GM18511 (cell line): ENCODE results near the gene TAL1.

Experiments
- ATAC-seq: cut with Tn5 transposase; IDR thresholded peaks from one replicate; pipeline ENCODE4 v1.9.1; 2021; ENCODE audit warnings: mild to moderate bottlenecking, moderate library complexity; ENCODE audit not compliant: unreplicated experiment

TAL1 gene

DNA sequence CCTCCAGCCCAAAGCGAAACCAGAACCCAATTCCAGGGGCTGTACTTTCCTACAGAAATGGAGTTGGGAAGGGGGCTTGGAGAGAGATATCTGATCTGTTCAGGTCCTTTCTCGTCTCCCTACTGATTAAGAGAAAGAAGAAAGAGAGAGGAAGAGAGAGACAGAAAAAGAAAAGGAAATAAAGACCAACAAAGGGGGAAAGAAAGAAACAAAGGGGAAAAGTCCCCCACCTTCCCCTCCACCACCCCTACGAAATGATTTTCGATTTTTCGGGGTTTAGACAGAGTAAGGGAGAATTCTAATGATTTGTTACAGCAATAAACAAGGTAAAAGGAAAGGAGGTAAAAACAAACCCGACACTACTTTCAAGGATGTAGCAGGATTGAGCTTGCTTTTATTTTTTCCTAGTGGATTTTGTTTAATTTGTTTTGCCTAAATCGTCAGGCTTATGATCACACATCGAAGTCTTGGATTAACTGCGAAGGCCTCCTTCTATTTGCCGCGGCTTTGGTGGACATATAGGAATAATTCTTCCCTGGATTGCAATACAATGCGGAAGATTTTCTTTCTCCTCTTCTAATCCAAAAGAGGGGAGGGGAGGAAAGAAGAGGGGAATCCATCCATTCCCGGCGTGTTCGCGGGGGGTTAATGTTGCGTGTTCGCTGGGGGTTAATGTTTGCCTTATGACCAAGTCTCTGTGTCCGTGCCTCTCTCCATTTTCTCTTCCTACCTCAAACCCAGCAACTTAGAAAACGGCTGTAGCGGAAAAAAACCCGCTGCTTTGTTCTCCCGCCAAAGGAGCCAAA, 1.9 kb downstream of the TAL1 start:
- ATAC-seq, result no peak

DNA sequence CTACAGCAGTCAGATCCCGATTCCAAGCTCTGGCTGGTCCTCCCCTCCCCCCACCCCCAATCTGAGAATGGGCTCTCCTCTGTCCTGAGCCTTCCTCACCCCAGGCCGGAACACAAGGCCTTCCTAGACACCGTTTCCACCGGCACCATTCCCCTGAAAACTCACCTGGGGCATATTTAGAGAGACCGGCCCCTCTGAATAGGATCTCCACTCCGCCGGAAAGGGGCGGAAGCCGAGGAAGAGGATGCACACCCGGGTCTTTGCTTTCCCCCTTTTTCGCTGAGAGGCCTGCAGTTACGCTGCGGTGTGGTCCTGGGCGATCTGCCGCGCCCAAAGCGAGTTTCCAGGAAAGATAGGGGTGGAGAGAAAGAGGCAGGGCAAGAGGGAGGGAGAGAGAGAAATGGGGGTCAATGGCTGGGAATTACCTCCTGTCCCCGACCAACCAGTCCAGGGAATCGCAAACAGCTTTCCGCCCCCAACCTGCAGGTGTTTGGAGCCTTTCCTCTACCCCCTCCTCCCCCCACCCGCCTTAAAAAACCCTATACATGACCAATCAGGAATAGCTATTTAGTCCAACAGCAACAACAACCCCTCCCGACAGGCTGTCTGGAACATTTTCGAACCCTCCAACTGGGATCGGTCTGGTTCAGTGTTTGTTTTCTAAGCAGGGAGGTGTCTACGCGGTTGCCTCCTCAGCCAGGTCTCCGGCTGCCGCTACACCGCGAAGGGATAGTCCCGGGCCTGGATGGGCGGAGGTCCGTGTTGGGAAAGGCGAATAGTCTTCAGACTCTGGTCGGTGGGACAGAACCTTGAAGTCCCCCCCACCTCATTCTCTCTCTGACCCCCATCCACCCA, 2.8 kb downstream of the TAL1 start:
- ATAC-seq, result no peak

DNA sequence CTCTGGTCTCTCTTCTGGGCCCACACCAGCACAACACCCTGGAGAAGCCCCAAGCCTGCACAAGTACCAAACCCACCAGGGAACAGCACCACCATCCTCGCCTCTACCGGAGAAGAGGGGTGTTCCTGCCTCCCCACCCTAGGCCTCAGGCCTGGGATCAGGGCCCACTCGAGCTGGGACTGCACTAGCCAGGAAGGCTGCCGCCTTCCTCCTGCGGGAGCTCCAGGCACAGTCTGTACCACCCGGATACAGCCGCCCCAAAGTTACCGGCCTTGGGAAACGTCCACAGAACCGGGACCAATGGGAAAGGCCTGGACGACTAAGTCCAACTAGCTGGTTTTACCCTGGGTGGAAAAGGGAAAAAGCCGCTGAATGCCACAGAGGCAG, 3.4 kb downstream of the TAL1 start:
- no peak for ATAC-seq

DNA sequence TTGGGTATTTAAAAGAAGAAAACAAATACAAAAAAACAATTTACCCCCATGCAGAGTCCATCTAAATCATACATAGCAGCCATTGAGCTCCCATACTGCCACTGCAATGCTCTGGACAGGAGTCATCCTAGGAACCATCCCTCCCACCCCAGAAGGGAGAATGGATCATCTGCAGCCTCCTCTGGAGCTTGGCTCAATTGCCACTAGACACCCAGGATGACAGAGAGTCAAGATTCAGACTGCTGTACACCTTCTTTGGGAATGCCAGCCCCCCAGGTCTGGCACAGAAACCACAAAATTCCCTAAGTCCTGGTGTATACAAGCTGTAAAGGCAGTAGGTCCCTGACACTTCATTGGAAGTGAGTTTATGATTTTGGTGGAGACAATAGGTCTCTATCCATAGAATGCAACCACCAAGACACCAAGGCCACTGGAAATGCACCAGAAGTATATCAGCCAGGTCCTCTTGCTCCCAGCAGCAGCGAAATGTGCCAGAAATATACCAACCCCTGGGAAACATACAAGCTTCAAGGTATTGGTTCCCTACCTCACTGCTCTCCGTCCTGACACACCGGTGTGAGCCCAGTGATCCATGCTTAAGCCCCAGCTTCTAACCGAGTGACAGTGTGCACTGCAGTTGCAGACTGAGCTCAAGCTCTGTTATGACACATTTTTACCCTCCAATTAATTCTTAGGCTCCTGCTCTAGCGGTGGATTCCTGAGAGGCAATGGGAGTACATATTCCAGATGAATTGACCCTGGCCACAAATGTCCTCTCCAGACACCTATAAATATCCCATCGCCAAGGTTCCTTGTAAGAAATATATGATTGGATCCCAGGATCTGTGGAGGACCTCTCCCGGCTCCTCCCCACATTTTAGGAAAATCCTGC, 4.4 kb downstream of the TAL1 start:
- no peak for ATAC-seq

DNA sequence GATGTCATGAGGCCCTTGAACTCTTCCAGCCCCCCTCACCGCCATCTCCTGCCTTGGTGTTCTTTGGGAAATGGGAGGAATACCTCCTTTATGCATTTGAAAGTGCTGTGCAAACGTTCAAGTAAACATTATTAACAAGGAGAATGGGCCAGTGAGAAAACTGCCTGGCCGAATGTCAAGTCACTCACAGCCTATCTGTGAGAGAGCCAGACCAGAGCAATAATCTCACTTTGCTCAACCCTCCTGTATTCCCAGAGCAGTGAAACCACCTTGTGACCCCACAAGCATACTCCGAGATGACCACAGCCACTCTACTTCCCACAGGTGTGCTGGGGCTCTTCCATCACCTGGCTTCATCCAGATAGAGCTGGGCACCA, 5.2 kb downstream of the TAL1 start:
- ATAC-seq, result no peak

DNA sequence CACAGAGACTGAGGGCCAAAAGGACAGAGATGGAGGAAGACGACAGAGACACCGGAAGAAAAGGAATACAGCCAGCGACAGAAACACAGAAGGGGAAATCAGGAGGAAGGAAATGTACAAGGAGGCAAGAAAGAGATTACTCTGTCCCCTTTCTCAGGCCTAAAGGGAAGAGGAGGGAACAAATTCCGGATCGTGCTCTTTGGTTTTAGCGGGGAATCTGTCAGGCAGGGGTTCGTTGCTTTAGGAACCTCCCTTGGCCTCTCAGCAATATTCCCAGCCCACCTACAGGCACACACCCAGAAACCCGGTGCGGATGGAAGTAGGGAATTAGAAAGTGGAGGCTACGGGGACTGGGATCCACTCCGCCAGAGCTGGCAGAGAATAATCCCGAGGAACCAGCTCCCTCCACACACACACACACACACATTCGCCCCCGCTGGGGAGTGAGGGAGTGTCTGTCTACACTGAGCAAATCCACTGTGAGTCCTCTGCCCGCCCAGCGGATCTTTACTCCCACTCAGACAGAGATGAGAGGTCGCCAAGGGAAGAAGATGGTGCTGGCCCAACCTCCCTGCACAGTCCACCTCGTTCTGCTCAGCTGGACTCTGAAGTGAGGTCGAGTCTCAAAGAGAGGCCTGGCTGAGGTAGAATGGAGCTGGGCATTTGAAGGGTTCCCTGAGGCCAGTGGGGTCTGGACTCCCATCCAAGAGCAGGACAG, 5.7 kb downstream of the TAL1 start:
- no peak for ATAC-seq

DNA sequence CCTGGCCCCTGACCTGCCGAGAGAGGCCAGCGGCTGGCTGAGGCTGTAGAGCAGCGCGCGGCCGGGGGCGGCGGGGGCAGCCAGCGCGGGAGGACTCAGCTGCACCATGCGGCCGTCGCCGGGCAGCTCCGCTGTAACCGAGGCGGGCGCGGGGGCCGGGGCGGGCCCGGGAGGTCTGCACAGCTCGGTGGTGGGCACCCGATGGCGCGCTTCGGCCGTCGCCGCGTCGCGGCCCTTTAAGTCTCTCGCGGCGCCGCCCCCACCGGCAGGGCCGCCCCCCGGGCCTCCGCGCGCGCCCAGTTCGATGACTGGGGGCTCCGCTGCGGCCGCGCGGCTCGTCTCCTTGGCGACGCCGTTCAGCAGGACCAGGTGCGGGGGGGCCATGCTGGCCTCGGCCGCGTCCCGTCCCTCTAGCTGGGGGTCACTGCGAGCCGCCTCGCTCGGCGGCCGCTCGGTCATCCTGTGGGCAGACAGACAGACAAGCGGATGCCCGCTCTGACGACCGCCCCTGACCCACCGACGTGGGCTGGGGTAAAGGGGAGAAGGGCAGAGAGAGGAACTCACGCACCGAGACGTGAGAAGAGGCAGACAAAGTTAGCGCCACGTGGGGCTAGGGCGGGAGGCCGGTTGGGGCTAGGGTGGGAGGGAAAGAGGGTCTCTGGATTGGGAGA, 6.5 kb downstream of the TAL1 start:
- no peak for ATAC-seq

DNA sequence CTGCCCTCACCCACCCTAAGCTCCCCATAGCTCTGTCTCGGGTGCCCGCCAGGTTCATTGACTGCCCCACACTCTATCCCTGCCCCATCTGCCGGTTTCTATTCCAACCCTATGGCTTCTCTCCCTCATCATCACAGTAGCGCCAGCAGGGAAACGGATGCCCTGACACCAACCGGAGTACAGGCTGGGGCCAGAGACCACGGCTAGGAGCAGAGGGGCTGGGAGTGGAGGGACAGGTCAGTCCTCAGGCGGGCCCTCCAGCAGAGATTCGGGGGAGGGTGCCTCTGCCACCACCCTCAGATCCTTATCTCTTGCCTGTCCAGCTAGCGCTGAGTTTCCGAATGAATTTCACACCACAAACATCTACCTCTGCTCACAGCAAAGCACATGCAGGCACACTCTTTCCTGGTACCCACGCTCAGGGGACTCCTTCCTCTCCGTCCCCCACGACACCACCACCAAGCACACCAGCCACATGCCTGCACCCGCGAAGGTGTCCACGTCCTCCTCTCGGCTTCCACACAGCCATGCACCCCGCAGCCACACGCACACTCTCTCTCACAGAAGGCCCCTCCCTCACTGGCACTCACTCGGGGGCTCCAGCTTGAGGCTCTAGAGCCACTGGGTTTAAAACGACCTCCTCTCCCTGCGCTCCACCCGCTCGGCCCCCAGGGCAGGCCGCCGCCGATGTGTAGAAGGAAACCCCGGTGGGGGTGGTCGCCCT, 7.2 kb downstream of the TAL1 start:
- ATAC-seq, result no peak

DNA sequence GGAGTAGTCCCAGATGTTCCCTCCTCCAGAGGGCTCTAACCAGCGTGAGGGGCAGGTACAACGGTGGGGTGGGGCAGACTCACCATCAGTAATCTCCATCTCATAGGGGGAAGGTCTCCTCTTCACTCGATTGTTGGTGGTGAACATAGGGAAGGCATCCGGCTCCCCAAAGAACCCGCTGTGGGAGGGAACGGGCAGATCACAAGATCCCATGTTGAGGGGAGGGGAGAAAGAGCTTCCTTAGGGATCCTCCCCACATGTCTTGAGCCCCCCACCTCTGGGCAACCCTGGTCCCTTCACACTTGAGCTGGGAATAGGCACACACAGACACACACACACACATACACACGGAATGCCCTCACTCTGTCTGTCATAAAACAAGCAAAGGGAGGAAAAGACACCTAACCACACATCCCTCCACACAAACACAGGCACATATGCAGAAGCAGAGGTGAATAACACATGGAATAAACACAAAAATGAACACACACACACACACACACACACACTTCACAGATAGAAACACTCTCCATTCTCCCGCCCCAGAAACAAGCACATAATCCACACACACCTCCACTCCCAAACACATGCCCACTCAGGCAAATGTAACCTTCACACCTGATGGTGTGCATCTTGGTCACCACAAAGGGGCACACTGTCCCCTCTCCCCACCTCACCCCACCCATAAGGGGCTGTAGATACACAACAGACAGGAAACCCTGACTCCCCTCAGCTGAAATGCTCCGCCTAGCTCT, 7.9 kb downstream of the TAL1 start:
- ATAC-seq, result no peak

DNA sequence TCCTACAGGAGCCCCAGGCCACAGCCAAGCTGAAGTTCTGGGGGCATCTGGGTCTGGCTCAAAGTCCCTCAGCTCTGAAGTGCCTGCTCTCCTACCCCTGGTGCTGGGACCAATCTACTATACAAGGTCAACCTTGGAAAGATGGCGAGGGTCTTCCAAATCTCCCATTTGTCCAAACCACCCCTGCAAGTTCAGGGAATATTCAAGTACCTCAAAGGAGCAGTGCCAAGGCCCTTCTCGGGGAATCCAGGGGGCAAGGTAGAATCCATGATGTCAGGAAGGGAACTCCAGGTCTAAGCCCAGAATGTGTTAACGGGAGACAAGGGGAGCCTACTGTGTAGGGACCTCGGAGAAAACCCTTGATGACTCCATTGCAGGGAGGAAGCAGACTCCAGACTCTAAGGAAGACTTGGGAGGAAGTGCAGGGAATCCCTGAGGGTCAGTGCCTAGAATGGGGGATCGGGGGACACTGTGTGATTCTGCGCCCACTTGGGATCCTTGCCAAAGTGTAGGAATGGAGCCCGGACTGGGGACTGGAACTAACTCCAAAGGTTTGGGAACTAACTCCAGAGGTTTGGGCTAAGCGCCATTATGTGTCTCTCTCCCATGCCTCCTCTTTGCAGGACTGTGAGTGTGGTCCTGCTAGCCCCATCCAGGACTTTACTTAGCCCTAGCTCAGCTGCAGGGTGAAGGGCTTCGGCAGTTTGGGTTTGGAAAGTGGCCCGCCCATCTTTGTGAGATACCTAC, 8.7 kb downstream of the TAL1 start:
- no peak for ATAC-seq

DNA sequence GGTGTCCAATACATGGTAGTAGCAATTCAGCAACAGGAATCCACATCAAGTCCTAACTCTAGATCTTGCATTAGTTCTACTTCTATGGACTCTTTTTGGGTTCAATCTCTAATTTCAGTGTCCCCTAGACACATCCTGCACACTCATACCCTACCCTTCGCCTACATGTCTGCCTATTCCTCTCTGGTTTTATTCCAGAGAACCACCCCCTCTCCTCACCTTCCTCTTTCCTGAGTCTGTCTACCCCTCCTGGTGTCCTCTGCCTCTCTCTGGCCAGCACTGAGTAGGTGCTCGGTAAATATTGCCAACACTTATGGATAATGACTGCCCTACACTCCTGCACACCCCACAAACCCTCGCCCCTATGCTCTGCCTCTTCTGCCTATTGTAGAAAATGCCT, 9.5 kb downstream of the TAL1 start:
- ATAC-seq, result no peak

DNA sequence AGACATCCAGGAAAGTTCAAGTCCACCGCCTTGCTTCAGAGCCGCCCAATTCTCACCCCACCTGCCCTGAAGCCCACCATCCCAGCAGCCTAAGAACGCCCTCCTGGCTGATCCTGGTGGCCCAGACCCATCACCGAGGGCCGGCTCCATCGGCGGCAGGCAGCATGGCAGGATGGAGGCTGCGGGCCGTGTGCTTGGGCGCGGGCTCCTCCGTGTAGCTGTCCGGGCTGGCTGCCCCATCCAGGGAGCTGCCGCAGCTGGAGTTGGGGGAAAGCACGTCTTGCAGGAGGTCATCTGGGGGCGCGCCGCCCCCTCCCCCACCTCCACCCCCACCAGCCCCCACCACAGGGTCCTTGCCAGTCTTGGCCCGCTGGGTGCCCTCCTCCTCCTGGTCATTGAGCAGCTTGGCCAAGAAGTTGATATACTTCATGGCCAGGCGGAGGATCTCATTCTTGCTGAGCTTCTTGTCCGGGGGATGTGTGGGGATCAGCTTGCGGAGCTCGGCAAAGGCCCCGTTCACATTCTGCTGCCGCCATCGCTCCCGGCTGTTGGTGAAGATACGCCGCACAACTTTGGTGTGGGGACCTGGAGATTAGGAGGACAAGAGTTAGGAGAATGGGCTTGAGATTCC, 12.3 kb downstream of the TAL1 start:
- no peak for ATAC-seq

DNA sequence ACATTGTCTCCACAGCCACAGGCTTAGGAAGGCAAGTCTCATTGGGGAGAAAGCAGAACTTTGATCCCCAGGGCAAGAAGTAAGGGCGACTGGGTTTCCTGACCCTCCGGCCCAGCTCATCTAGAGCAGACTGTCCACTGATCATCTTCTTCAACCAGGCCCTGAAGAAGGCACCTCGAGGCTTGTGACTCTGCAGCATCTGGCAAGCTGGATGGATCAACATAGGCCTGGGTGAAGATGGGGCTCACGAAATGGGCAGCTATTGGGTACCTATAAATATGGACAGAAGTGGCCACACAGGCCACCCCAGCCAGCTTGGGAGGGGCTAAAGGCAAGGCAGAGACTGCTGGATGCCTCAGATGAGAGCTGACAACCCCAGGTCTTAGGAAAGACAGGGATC, 13.0 kb downstream of the TAL1 start:
- no peak for ATAC-seq

DNA sequence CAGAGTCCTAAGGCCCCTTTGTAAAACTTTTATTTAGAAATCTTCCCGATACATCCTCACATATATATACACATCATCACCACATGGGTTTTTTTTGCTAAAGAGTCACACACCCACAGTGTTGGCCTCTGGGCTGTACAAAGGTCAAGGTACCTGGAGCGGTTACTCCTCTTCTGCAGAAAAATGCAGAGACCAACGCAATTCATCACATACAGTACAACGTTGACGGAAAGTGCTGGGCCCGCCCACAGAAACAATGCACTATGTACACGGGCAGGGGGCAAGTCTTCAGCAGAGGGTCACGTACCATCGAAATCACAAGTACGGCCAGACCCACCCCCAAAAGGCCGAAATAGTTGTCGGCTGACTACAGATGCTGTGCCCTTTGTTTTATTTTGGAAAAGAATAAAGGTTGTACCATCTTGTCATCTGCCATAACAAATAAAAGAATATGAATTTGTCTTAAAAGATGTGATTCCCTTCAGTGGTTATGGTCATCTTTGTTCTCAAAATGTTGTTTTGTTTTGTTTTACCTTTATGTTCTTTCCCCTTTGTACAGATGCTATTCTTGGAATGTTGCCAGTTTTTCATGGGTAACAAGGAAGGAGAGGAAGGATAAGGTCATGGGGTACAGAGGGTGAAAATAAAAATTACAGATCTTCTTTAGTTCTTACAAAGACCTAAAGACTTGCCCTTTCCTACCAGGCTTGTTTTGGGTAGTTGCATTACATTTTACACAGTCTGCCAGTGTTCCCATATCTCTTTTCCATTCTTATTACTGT, 15.6 kb downstream of the TAL1 start:
- no peak for ATAC-seq

DNA sequence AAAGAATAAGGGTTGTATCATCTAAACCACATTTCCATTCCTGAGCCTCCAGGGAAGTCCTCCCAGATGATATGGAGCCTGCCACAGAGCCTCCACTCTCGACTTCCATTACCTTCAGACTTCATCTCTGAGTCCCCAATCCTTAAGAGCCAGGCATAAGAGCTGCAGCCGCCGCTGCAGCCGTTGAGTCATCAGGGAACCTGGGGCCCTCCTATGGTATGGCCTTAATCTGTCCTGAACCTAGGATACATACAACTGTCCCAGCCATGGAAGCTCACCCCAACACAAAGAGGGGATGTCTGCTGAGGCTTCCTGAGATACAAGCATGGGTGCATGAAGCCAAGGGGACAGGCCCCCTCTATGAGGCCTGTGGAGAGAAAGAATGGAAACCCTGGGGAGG, 16.3 kb downstream of the TAL1 start:
- no peak for ATAC-seq

DNA sequence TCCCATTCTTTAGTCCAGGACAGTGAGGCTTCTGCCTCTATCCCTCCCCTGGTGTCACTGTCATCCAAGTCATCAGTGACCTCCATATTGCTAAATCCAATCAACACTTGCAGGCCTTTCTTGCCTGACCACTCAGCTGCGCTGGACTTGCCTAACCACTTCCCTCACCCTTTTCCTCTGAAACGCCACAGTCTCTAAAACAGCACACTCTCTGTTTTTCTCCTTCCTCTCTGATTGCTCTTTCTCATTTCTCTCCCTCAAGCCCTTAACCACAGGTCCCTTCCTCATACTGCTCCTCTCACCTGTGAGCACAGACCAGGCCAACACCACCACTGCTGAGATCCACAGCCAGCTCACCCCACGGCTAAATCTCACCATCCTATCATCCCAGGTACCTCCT, 17.5 kb downstream of the TAL1 start:
- ATAC-seq, result no peak
